Panc1 (cell line): ENCODE results near the gene HES1.

Source experiments
- POLR2AphosphoS5 ChIP-seq: IDR thresholded peaks from 2 replicates; pipeline ENCODE4 v1.6.1; 2012; ENCODE audit warnings: mild to moderate bottlenecking, low read depth, low read length, moderate library complexity
- TF ChIP-seq, protein P1 (sequence below): fragments of 450-650 bp; IDR thresholded peaks from 2 replicates; pipeline ENCODE4 v1.5.1; 2017; ENCODE audit warnings: mild to moderate bottlenecking

DNA sequence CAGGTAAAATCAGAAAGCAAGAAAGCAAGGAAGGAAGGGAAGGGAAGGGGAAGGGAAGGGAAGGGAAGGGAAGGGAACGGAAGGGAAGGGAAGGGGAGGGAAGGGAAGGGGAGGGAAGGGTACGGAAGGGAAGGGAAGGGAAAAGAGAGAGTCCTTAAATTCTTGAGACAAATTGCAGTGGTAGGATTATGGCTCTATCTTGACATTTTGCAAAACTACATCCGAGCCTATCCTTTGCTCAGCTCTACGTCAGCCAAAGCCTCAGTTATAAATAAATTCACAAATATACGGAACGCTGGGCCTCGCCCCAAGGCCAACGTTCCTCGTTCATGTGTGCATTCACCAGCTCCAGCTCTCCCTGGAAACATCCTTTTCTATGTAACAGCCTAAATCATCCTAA is 25.5 kb upstream of the HES1 start:
- TF ChIP-seq, protein P1, sequence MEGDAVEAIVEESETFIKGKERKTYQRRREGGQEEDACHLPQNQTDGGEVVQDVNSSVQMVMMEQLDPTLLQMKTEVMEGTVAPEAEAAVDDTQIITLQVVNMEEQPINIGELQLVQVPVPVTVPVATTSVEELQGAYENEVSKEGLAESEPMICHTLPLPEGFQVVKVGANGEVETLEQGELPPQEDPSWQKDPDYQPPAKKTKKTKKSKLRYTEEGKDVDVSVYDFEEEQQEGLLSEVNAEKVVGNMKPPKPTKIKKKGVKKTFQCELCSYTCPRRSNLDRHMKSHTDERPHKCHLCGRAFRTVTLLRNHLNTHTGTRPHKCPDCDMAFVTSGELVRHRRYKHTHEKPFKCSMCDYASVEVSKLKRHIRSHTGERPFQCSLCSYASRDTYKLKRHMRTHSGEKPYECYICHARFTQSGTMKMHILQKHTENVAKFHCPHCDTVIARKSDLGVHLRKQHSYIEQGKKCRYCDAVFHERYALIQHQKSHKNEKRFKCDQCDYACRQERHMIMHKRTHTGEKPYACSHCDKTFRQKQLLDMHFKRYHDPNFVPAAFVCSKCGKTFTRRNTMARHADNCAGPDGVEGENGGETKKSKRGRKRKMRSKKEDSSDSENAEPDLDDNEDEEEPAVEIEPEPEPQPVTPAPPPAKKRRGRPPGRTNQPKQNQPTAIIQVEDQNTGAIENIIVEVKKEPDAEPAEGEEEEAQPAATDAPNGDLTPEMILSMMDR = no peak
- TF ChIP-seq POLR2AphosphoS5 = no peak
